Tibial nerve (tissue), 4 donors: ENCODE measurements around the gene STK4. TPM values are rescaled to one million over a fixed set of nuclear protein-coding genes. Genes with fewer than 3 reads are reported as not detected.

Experiments used
- DNase-seq, 2 donors: peaks; one replicate each; pipeline ENCODE4 v3.0.0-alpha.2; 2019; ENCODE audit warnings: low spot score in 2 of 2
- H3K27ac ChIP-seq, 4 donors: fragments of 200-600 bp; sonication (generic) in 3 of 4; one replicate each; pipeline ENCODE4 v1.5.1; 2017 to 2019; ENCODE audit warnings: mild to moderate bottlenecking in 1 of 4
- H3K27me3 ChIP-seq, 2 donors: fragments of 200-600 bp; sonication (generic) in 1 of 2; one replicate each; pipeline versions ENCODE4 v1.5.1 to v1.6.0; 2017 to 2019
- H3K36me3 ChIP-seq, 3 donors: fragments of 200-600 bp; sonication (generic); one replicate each; pipeline ENCODE4 v1.5.1; 2018 to 2019
- H3K4me1 ChIP-seq, 4 donors: fragments of 200-600 bp; sonication (generic) in 3 of 4; one replicate each; pipeline ENCODE4 v1.5.1; 2017 to 2019
- H3K4me3 ChIP-seq, 4 donors: fragments of 200-600 bp; sonication (generic) in 3 of 4; one replicate each; pipeline ENCODE4 v1.5.1; 2017 to 2019; ENCODE audit warnings: mild to moderate bottlenecking in 1 of 4, moderate library complexity in 1 of 4
- H3K9me3 ChIP-seq, 4 donors: fragments of 200-600 bp; sonication (generic) in 3 of 4; one replicate each; pipeline ENCODE4 v1.5.1; 2017 to 2019
- CTCF ChIP-seq, 5 experiments: fragments of 200-600 bp in 3 of 5; fragments of 450-650 bp in 2 of 5; sonication (generic) in 3 of 5; IDR thresholded peaks; one replicate each; pipeline ENCODE4 v1.5.1; 2016 to 2019; ENCODE audit warnings: antibody characterized with exemption in 5 of 5, mild to moderate bottlenecking in 3 of 5, moderate library complexity in 2 of 5
- EP300 ChIP-seq, 2 donors: sonication (generic); formaldehyde crosslinking; IDR thresholded peaks; one replicate each; pipeline ENCODE4 v1.6.1; 2017; ENCODE audit warnings: antibody characterized with exemption in 2 of 2, mild to moderate bottlenecking in 1 of 2
- POLR2A ChIP-seq, 2 donors: fragments of 450-650 bp; IDR thresholded peaks; one replicate each; pipeline ENCODE4 v1.6.1; 2017; ENCODE audit warnings: antibody characterized with exemption in 2 of 2, mild to moderate bottlenecking in 2 of 2, moderate library complexity in 2 of 2
- WGBS, 2 donors: methylation state at CpG; one replicate each; pipeline ENCODE4 v1.1.5; 2018; 5-methylcytosine and 5-hydroxymethylcytosine counted together
- total RNA-seq, 4 donors: library from RNA; depleted of rRNA; stranded (reverse); fragments of >200 nt; gene quantifications; one replicate each; pipeline ENCODE4 v1.1.0, GENCODE V29; 2016

The STK4 gene
- total RNA-seq, 4 donors from 2014 or later, result 24.3 to 28.5 (median 27.1) TPM

- Histone ChIP-seq H3K27ac (peak overlapping the region in 3 of 4 donors; percentile 77 to 88 (median 86)), H3K27me3 (no peaks in the 10 kb centered on the region), H3K4me1 (peaks cover 0 to 25% (median 8%) of the 10 kb centered on the region in 4 donors), H3K4me3 (peak overlapping the region; percentile 63 to 96 (median 80)), H3K9me3 (no peaks in the 10 kb centered on the region), H3K36me3 (peaks cover 0 to 23% (median 8%) of the 10 kb centered on the region in 3 donors)
- no peak for TF ChIP-seq EP300 (IDR thresholded peaks at IDR 0.05)
- TF ChIP-seq CTCF (IDR thresholded peaks at IDR 0.05), result no peak
- no peak for TF ChIP-seq POLR2A (IDR thresholded peaks at IDR 0.05)
- no peak for DNase-seq
- WGBS, 2 donors, result 15 to 19% methylated on average over 8 of the region's 8 CpGs
These were observed 7.2 kb upstream of the STK4 start for GRCh38 chr20:44959082-44959637.

GRCh38 chr20:44959638-44960102, 6.6 kb upstream of the STK4 start:
- peak in 1 of 2 donors; percentile 28 for DNase-seq

GRCh38 chr20:44960103-44960852, 6.0 kb upstream of the STK4 start, which contains the start of gene TOMM34:
Gene TOMM34, minus strand, starts transcription at chr20:44960397. Its CDS starts 64 bp downstream, at chr20:44960333.
- peak within 1 kb of the TSS; percentile 63 to 96 (median 80) for H3K4me3 ChIP-seq
- peak within 1 kb of the TSS; percentile 3 to 88 (median 82) for H3K27ac ChIP-seq
- 0 to 1% methylated on average over 17 to 48 of the region's 60 CpGs for WGBS, 2 donors
- H3K9me3 ChIP-seq, result no peaks in the 10 kb centered on the region
- H3K4me1 ChIP-seq, result peaks cover 0 to 26% (median 8%) of the 10 kb centered on the region in 4 donors
- H3K27me3 ChIP-seq, result no peaks in the 10 kb centered on the region
- H3K36me3 ChIP-seq, result peaks cover 0 to 12% (median 0%) of the 10 kb centered on the region in 3 donors
- TF ChIP-seq CTCF (IDR thresholded peaks at IDR 0.05) (peak in 1 of 5 experiments; percentile 39), EP300 (IDR thresholded peaks at IDR 0.05) (peak; percentile 69 to 90), POLR2A (IDR thresholded peaks at IDR 0.05) (peak; percentile 58 to 81)
- peak; percentile 92 to 94 for DNase-seq

More at GRCh38 chr20:44959638-44960102, 6.6 kb upstream of the STK4 start:
- Histone ChIP-seq H3K4me1 (peaks cover 0 to 25% (median 8%) of the 10 kb centered on the region in 4 donors), H3K9me3 (no peaks in the 10 kb centered on the region), H3K27me3 (no peaks in the 10 kb centered on the region), H3K36me3 (peaks cover 0 to 18% (median 6%) of the 10 kb centered on the region in 3 donors), H3K4me3 (peak overlapping the region; percentile 63 to 96 (median 80)), H3K27ac (peak overlapping the region; percentile 3 to 88 (median 82))
- 3 to 4% methylated on average over 13 of the region's 13 CpGs for WGBS, 2 donors
- TF ChIP-seq CTCF (IDR thresholded peaks at IDR 0.05) (no peak), POLR2A (IDR thresholded peaks at IDR 0.05) (no peak), EP300 (IDR thresholded peaks at IDR 0.05) (no peak)

- peaks cover 0 to 2% (median 0%) of the 10 kb centered on the region in 3 donors for H3K36me3 ChIP-seq
- no peaks in the 10 kb centered on the region for H3K9me3 ChIP-seq
- DNase-seq, result no peak
- WGBS, 2 donors, result 61 to 64% methylated on average over 4 of the region's 4 CpGs
- H3K27me3 ChIP-seq, result no peaks in the 10 kb centered on the region
- peak overlapping the region in 2 of 4 donors; percentile 86 to 88 for H3K27ac ChIP-seq
- H3K4me1 ChIP-seq, result peaks cover 0 to 33% (median 8%) of the 10 kb centered on the region in 4 donors
- TF ChIP-seq CTCF (IDR thresholded peaks at IDR 0.05), result no peak
- no peak for TF ChIP-seq POLR2A (IDR thresholded peaks at IDR 0.05)
- no peak for TF ChIP-seq EP300 (IDR thresholded peaks at IDR 0.05)
- H3K4me3 ChIP-seq, result no peak overlapping the region
These were observed 5.1 kb upstream of the STK4 start for GRCh38 chr20:44961011-44961869.
